Measurements from ENCODE around the gene GRIN2D. TPM values are rescaled to one million over a fixed set of nuclear protein-coding genes. Genes with fewer than 3 reads are reported as not detected.

The GRIN2D gene
- polyA plus RNA-seq, 3 donors: 0.13 to 0.29 TPM; not detected in 1

DNA sequence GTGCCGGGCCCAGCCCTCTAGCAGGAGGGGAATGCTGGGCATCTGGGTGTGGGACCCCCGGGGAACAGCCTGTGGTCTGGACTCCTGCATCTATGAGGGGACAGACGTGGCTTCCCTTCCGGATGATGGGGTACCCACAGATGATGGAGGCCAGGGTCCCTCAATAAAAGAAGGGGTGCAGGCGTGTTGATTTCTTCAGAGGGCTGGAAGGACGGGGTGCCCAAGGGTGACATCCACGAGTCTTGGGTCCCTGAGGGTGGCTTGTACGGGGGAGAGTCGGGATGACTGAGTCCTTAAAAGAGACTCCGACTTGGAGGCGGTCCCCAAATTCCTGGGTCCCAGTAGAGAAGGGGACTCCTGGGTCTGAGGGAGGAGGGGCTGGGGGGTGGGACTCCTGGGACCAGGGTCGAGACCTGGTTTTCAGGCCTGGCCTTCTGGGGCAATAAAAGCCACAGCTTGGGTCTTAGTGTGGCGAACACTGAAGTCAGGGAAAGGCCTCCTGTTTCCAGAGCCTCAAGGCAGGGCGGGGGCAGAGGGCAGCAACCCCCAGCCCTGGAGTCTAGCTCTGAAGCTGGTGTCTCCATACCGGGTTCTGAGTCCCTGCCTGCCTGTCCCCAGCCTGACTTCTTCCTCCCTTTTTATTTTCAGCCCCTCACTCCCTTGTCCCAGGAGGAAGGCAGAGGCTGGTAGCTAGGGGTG is 459 bp upstream of the GRIN2D start:
- Mint-ChIP-seq H3K27me3 (ENCODE audit: low read depth in 3 of 3) (peaks cover 60 to 66% (median 64%) of the 10 kb centered on the region in 3 donors), H3K9me3 (peaks cover 0 to 42% (median 10%) of the 10 kb centered on the region in 7 donors), H3K4me3 (peak overlapping the region in 1 of 2 donors; percentile 80), H3K27ac (no peak overlapping the region), H3K36me3 (peaks cover 15 to 21% of the 10 kb centered on the region in 2 donors), H3K4me1 (peaks cover 27% of the 10 kb centered on the region)
- H3K27ac ChIP-seq (ENCODE audit: low read depth in 1 of 2, low read length in 2 of 2): no peak overlapping the region
- peaks cover 21% of the 10 kb centered on the region for H3K79me2 ChIP-seq (ENCODE audit: insufficient read depth, low read length)
- 91% methylated on average over 13 of the region's 15 CpGs for whole genome bisulfite sequencing (ENCODE audit: insufficient coverage)
- intact Hi-C loops (cut with micrococcal nuclease): loop anchor here in 1 of 2 donors (10.0 kb wide), 1 partner anchor 52 kb away; the partner anchor contains the start of gene GRWD1
- H3K4me2 ChIP-seq (replicated peaks; ENCODE audit: extremely low read depth, low read length, poor library complexity, severe bottlenecking): no peak overlapping the region
- no peak overlapping the region for H3K9ac ChIP-seq (ENCODE audit: insufficient read depth, low read length, poor library complexity, severe bottlenecking)
- TF ChIP-seq, protein P1, sequence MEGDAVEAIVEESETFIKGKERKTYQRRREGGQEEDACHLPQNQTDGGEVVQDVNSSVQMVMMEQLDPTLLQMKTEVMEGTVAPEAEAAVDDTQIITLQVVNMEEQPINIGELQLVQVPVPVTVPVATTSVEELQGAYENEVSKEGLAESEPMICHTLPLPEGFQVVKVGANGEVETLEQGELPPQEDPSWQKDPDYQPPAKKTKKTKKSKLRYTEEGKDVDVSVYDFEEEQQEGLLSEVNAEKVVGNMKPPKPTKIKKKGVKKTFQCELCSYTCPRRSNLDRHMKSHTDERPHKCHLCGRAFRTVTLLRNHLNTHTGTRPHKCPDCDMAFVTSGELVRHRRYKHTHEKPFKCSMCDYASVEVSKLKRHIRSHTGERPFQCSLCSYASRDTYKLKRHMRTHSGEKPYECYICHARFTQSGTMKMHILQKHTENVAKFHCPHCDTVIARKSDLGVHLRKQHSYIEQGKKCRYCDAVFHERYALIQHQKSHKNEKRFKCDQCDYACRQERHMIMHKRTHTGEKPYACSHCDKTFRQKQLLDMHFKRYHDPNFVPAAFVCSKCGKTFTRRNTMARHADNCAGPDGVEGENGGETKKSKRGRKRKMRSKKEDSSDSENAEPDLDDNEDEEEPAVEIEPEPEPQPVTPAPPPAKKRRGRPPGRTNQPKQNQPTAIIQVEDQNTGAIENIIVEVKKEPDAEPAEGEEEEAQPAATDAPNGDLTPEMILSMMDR (IDR thresholded peaks at IDR 0.05): no peak
- peaks cover 48 to 58% of the 10 kb centered on the region in 2 donors for H3K27me3 ChIP-seq (ENCODE audit: control insufficient read depth in 2 of 2, insufficient read depth in 2 of 2, low read length in 2 of 2)
- H3K4me1 ChIP-seq (ENCODE audit: control insufficient read depth in 1 of 2, insufficient read depth in 2 of 2, low read length in 2 of 2): peaks cover 28 to 33% of the 10 kb centered on the region in 2 donors
- no peak overlapping the region for H3K4me3 ChIP-seq (replicated peaks in 1 of 3; ENCODE audit: low read depth in 2 of 3, low read length in 3 of 3)
- no peak overlapping the region for H2AFZ ChIP-seq (ENCODE audit: insufficient read depth, low read depth, low read length, poor library complexity, severe bottlenecking)
- H3K9me3 ChIP-seq (replicated peaks in 1 of 2; ENCODE audit: control insufficient read depth in 1 of 2, insufficient read depth in 1 of 2, low read length in 2 of 2): peaks cover 0 to 15% of the 10 kb centered on the region in 2 donors
- peaks cover 5% of the 10 kb centered on the region for H4K20me1 ChIP-seq (ENCODE audit: insufficient read depth, low read length)
- peaks cover 3 to 15% of the 10 kb centered on the region in 2 donors for H3K36me3 ChIP-seq (replicated peaks in 1 of 2; ENCODE audit: control insufficient read depth in 1 of 2, insufficient read depth in 2 of 2, low read length in 2 of 2)
- DNase-seq: no peak

DNA sequence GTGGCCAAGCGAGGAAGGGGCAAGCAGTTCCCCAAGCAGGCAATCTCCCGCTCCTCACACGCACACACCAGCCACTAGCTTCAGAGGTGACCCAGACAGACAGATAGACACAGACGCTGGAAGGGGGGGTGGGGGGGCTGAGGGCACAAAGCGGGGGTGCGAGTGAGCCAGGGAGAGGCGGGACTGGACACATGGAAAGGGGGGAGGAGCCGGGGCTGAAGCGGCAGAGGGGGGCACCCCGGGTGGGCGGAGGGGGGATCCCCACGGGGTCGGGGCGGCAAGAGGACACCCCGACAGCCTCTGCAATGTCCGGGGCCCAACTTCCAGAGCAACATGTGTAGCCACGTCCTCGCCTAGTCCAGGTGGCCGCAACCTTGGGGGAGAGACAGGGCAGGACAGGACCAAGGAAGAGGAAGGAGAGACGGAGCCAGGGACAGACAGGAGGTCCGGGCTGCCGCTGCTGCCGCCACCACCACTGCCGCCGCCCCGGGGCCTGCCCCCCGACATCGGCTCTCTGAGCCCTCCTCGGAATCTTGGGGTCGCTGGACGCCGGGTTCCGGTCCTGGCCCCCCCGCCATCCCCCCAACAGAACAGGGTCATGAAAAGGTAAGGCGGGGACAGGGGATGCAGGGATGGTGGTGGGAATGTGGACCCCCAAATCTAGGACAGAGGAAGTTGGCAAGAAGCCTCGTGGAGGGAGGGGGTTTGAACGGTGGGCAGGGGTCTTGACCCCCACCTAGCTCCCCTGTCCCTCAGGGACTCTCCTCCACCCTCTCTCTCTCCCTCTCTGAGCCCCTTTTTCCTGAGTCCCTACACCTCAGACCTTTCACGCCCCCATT is 1.1 kb downstream of the GRIN2D start:
- TF ChIP-seq, protein P1 (IDR thresholded peaks at IDR 0.05): no peak
- peaks cover 37 to 46% of the 10 kb centered on the region in 2 donors for H3K4me1 ChIP-seq (ENCODE audit: control insufficient read depth in 1 of 2, insufficient read depth in 2 of 2, low read length in 2 of 2)
- H3K4me3 ChIP-seq (replicated peaks in 1 of 3; ENCODE audit: low read depth in 2 of 3, low read length in 3 of 3): no peak overlapping the region
- peak in 1 of 3 donors; percentile 17 for DNase-seq
- Mint-ChIP-seq H3K36me3 (peaks cover 0 to 10% of the 10 kb centered on the region in 2 donors), H3K4me3 (peak overlapping the region in 1 of 2 donors; percentile 80), H3K27ac (no peak overlapping the region), H3K9me3 (peaks cover 4 to 46% (median 12%) of the 10 kb centered on the region in 7 donors), H3K4me1 (peaks cover 33% of the 10 kb centered on the region), H3K27me3 (ENCODE audit: low read depth in 3 of 3) (peaks cover 58 to 69% (median 67%) of the 10 kb centered on the region in 3 donors)
- WGBS (ENCODE audit: insufficient coverage): 1% methylated on average over 10 of the region's 38 CpGs
- no peak overlapping the region for H3K27ac ChIP-seq (ENCODE audit: low read depth in 1 of 2, low read length in 2 of 2)
- peaks cover 4 to 15% of the 10 kb centered on the region in 2 donors for H3K9me3 ChIP-seq (replicated peaks in 1 of 2; ENCODE audit: control insufficient read depth in 1 of 2, insufficient read depth in 1 of 2, low read length in 2 of 2)
- H4K20me1 ChIP-seq (ENCODE audit: insufficient read depth, low read length): peaks cover 5% of the 10 kb centered on the region
- H3K9ac ChIP-seq (ENCODE audit: insufficient read depth, low read length, poor library complexity, severe bottlenecking): no peak overlapping the region
- H3K27me3 ChIP-seq (ENCODE audit: control insufficient read depth in 2 of 2, insufficient read depth in 2 of 2, low read length in 2 of 2): peaks cover 48 to 59% of the 10 kb centered on the region in 2 donors
- no peak overlapping the region for H3K4me2 ChIP-seq (replicated peaks; ENCODE audit: extremely low read depth, low read length, poor library complexity, severe bottlenecking)
- intact Hi-C loops (cut with micrococcal nuclease): loop anchor here in 1 of 2 donors (10.0 kb wide), 1 partner anchor 50 kb away; the partner anchor contains the start of gene GRWD1
- H3K79me2 ChIP-seq (ENCODE audit: insufficient read depth, low read length): peaks cover 16% of the 10 kb centered on the region
- H3K36me3 ChIP-seq (replicated peaks in 1 of 2; ENCODE audit: control insufficient read depth in 1 of 2, insufficient read depth in 2 of 2, low read length in 2 of 2): no peaks in the 10 kb centered on the region
- H2AFZ ChIP-seq (ENCODE audit: insufficient read depth, low read depth, low read length, poor library complexity, severe bottlenecking): no peak overlapping the region
